HG02610 (cell line): Measurements from ENCODE around the gene BCL6.
A peak's percentile ranks its signal among the peaks of the same experiment; 100 is the strongest.
"Not testable (repeated sequence)": the region's sequence is repeated elsewhere in the genome, so short reads cannot be mapped to it uniquely, and the experiment has no call there.

ENCODE experiments used
- ATAC-seq: cut with Tn5 transposase; IDR thresholded peaks from one replicate; pipeline ENCODE4 v1.9.1; 2021; ENCODE audit warnings: mild to moderate bottlenecking, moderate library complexity; ENCODE audit not compliant: unreplicated experiment

Gene BCL6

DNA sequence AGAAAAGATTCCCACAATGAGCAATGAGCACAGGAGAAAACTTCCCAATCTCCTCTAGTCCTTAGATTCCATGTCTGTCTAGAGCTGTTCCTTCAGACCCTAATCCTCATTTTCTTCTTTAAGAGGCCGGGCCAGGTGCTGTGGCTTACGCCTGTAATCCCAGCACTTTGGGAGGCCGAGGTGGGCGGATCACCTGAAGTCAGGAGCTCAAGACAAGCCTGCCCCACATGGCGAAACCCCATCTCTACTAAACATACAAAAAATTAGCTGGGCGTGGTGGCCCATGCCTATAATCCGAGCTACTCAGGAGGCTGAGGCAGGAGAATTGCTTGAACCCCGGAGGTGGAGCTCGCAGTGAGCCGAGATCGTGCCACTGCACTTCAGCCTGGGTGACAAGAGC, 63.5 kb downstream of the BCL6 start:
- ATAC-seq, result not testable (repeated sequence)

DNA sequence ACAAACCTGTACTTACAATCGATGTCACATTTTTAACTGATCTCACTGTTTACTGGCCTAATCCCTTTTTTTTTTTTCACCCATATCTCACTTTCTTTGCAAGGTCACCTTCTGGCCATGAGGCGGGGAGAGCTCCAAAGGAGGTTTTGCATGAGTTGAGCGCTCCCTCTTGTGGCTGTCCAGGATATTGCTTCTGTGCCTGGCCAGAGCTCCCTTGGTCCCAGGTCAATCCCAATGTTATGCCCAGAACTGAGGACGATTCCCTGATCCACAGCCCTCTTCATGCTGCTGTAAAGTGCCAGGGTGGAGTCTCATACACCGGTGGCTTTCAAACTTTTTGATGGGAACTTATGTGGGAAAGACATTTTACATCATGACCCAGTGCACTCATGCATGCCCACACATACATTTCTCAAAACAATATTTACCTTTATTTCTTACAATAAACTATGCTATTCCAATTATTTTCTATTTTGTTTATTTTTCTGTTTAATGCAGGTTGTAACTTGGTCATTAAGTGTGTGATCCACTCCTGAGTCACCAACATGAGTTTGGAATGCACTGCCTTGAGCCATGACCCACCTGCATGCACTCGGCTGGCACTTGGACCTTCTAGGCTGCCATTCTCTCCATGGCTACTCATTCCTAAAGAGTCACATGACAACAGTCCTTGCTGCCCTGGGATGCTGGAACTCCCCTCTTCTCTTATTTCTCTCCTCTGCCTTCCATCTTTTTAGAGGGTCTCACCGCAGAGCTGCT, 65.5 kb downstream of the BCL6 start:
- ATAC-seq, result peak; percentile 66

DNA sequence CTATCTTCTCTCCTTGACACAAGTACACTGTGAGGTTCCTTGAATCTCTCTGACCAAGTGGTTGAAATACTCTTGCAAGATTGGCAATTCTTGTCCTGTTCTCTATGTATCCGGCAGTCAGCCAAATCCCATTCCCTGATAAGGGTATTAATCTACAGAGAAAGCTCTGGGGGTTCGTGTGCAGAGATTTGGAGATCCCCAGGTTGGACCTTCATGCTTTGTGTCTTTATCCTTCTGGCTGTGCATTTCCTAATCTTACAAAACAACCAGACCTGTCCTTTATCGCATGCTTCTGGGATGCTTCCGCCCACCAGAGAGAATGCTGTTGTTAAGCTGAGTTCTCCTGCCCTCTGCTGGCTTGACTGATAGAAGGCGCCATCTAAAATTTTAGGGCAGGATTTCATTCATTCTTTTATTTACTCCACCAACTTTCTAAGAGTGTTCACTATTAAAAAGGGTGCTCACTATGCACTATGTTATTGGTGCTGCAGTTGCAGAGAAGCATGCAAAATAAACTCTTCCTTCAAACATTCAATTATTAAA, 66.5 kb downstream of the BCL6 start:
- ATAC-seq, result no peak

DNA sequence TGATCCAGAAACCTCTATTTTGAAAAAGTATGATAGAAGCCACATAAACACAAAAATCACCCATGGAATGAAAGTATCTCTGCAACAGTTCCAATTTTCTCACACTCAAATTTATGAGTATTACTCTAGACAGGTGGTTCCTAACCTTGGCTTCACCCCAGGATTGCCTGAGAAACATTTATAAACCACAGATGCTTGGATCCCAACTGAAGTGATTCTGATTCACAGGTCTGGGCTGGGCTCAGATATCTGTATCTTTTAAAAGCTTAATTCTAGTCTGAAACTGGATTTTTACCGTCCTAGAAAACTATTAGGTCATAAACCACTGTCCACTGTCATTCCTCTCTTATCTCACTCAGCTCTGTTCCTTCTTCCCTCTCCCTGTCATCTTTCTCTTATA, 67.7 kb downstream of the BCL6 start:
- no peak for ATAC-seq

- no peak for ATAC-seq
Observed at GRCh38 chr3:187673012-187673411, 72.3 kb downstream of the BCL6 start.
